Urinary bladder (tissue), 4 donors: Measurements from ENCODE around the gene HEPN1. TPM values are rescaled to one million over a fixed set of nuclear protein-coding genes. Genes with fewer than 3 reads are reported as not detected.
A peak's percentile ranks its signal among the peaks of the same experiment; 100 is the strongest.

Source experiments
- DNase-seq: peaks from one replicate; pipeline ENCODE4 v3.0.0-alpha.2; 2015; ENCODE audit errors: extremely low spot score
- H3K27ac ChIP-seq: one replicate; pipeline ENCODE4 v1.5.1; 2013; ENCODE audit warnings: low read depth, mild to moderate bottlenecking, moderate library complexity
- H3K36me3 ChIP-seq: one replicate; pipeline ENCODE4 v1.6.1; 2013; ENCODE audit warnings: mild to moderate bottlenecking, moderate library complexity; ENCODE audit not compliant: insufficient read depth
- H3K4me1 ChIP-seq: one replicate; pipeline ENCODE4 v1.6.1; 2013; ENCODE audit warnings: mild to moderate bottlenecking, moderate library complexity; ENCODE audit not compliant: insufficient read depth
- H3K4me3 ChIP-seq: one replicate; pipeline ENCODE4 v1.5.1; 2013; ENCODE audit warnings: low read depth, low read length
- WGBS: extraction: QIAGEN DNeasy Blood & Tissue Kit; methylation state at CpG from one replicate; pipeline ENCODE4 v1.1.7; 2013; 5-methylcytosine and 5-hydroxymethylcytosine counted together
- polyA plus RNA-seq: library from polyadenylated mRNA; stranded (reverse); fragments of 200-250 nt; gene quantifications from one replicate; pipeline ENCODE4 v1.2.3, GENCODE V29; 2013
- total RNA-seq: library from RNA; depleted of rRNA; stranded (reverse); fragments of >200 nt; gene quantifications from one replicate; pipeline ENCODE4 v1.2.3, GENCODE V29; 2014
- donor health status: healthy with polysubstance abuse.
- donor health status: healthy.

The HEPN1 gene
- total and polyA plus RNA-seq, 2 donors: not detected

DNA sequence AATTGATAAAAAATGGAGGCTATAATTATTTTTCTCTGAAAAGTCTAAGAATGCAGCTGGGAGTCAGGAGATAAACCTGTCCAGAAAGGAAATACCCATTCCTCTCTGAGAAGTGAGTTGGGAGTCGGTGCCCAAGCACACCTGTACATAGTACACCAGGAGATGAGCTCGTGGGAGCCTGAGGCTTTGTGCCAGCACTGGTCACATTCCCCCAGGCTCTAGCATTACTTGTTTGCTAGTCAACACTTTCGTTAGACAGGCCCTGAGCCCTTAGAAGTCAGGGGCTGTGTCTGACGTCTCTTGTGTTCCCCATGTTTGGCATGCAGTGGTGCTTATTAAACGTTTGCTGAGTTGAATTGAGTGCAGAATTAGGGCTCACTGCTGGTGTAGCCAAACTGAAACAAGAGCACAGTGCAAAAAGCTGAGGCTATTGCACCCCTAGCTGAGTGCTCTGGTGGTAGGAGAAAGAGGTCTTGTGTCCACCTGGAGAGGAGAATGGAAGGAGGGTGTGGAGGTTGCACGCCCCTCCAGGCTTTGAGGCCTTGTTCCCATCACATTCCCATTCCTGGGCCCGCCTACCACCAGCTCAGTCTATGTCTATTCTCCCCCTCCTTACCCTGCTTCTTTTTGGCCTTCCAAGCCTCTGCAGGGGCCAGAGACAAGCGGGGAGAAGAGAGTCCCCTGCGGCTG, 28.2 kb upstream of the HEPN1 start:
- Histone ChIP-seq H3K27ac (no peak overlapping the region), H3K4me3 (no peak overlapping the region), H3K36me3 (no peaks in the 10 kb centered on the region), H3K4me1 (no peaks in the 10 kb centered on the region)
- WGBS: 61% methylated on average over 9 of the region's 9 CpGs
- DNase-seq: no peak

DNA sequence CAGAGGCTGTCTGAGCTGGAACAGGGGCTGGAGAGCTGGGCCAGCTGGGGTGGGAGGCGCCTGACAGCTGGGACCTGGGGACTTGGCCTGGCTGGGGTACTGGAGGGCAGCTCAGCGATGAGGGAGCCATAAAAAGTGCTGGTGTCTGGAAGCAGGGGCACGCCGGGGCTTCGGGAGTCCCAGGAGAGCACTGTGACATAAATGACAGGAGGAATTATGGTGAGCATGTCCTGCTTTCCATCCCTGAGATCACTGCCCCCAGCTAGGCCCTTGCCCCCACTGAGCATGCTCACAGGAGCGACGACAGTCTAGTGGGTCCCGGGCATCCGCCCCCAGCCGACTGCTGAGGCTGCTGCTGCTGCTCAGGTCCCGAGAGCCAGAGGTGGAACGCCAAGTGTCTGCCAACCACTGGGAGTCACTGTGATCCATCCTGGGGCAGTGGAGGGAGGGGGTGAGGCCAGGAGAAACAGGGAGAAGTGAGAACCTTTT, 27.6 kb upstream of the HEPN1 start:
- Histone ChIP-seq H3K36me3 (no peaks in the 10 kb centered on the region), H3K4me3 (no peak overlapping the region), H3K4me1 (no peaks in the 10 kb centered on the region), H3K27ac (no peak overlapping the region)
- DNase-seq: no peak
- 29% methylated on average over 12 of the region's 12 CpGs for WGBS

DNA sequence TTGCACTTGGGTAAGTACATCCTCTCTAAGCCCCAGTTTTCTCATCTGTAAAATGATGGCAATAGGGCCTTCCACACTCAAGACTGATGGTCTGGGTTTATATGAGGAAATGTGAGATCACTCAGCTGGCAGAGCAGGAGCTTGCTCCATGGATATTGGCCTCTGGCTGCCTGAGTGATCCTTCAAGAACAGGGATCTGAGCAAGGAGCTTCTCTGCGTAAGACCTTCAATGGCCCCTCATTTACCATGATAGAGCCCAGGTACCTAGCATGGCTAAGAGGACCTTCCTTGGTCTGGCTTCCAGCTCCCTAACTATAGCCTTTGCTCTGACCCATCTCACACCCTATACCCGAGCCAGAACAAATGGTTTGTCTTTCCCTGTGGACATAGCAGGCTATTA, 26.9 kb upstream of the HEPN1 start:
- WGBS: 82% methylated on average over 2 of the region's 2 CpGs
- Histone ChIP-seq H3K27ac (no peak overlapping the region), H3K4me3 (no peak overlapping the region), H3K4me1 (no peaks in the 10 kb centered on the region), H3K36me3 (no peaks in the 10 kb centered on the region)
- DNase-seq: no peak

DNA sequence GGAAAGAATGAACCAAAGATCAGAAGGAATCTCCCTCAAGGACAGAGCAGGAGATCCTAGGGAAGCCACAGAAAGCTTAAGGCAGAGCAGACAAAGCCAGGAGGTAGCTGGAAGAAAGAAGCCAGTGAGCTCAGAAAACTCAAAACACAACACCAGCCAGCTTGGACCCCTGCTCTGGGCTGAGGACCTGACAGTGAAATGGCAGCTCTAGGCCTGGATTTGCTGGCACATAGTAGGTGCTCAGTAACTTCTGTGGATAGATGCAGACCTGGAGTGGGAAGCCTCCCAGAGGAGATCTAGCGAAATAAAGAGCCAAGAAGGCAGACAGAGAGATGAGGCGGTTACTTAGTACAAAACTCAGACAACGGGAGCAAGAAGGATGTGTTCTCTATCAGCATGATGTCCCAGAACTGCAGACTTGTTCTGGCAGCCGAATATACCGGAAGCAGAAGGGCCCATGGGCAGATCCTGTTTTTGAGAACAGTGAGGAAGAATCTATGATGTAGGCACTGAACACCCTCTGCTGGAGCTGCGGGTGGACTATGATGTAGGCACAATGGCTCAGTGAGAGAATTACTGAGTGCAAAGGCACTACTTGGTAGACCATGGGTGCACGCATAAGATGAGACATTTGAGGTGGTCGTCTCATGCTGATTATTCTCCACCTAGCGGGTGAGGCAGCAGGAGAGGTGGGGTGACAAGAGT, 26.1 kb upstream of the HEPN1 start:
- Histone ChIP-seq H3K36me3 (no peaks in the 10 kb centered on the region), H3K4me1 (no peaks in the 10 kb centered on the region), H3K27ac (no peak overlapping the region), H3K4me3 (no peak overlapping the region)
- WGBS: 78% methylated on average over 9 of the region's 9 CpGs
- DNase-seq: no peak

DNA sequence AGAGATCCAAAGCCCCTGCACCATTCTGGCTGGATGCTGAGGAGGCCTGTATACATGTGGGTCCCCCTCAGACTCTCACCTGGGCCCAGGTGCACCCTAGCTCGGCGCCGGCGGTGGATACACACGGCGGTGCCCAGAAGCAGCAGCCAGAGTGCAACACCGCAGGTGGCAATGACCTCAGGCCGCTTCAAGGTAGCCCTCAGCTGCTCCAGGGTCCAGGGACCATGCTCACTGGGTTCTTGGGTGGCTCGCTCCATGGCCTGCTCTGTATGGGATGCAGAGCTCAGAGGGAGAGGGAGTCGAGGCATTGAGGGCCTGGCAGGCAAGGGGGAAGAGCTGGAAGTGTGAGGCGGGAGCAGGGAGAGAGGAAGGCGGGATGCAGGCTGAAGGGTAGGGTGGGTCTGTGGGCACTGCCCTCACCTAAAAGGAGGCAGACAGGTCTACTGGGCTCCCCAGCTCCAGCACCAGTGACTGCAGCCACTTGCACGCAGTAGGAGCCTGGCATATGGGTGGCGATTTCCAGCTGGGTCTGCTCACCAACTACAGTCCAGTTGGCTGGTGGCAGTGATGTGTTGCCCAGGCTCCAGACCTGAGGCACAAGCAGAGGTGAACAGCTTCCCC, 25.2 kb upstream of the HEPN1 start:
- Histone ChIP-seq H3K4me3 (no peak overlapping the region), H3K27ac (no peak overlapping the region), H3K36me3 (no peaks in the 10 kb centered on the region), H3K4me1 (no peaks in the 10 kb centered on the region)
- no peak for DNase-seq
- 91% methylated on average over 14 of the region's 14 CpGs for WGBS

DNA sequence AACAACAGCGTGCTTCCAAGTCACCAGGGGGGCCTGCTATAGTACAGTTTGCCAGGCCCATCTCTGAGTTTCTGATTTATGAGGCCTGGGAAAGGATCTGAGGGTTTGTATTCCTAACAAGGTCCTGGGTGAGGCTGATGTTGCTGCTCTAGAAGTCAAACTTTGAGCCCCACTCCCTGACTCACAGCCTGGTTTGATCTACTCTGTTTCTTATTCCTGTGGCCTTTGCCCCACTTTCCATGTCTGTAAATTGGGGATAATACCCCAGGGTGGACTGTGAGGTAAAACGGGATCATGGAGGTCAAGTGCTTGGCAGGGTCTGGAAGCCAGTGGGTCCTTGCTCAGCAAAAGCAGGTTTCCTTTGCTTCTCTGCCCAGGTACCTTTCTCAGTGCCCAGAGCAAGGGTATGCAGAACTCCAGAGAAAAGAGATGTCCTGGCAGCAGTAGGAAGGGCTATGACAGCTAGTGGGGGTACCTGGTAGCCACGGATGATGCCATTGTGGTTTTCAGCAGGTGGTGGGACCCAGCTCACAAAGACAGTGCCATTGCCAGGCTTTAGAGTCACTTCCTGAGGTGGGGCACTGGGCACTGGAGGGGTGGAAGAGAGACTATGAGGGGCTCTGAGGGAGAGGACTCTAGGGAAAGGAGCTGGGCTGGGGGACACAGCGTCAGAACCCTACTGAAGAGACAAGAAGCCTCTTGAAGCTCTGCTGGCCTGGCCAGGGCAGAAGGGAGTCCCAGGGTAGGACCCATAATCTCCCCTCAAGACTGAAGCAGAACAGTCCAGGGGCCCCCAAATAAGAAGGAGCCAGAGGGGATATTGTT, 24.2 kb upstream of the HEPN1 start:
- no peak overlapping the region for H3K27ac ChIP-seq
- H3K4me3 ChIP-seq: no peak overlapping the region
- H3K4me1 ChIP-seq: no peaks in the 10 kb centered on the region
- no peak for DNase-seq
- H3K36me3 ChIP-seq: no peaks in the 10 kb centered on the region
- WGBS: 69% methylated on average over 4 of the region's 4 CpGs

DNA sequence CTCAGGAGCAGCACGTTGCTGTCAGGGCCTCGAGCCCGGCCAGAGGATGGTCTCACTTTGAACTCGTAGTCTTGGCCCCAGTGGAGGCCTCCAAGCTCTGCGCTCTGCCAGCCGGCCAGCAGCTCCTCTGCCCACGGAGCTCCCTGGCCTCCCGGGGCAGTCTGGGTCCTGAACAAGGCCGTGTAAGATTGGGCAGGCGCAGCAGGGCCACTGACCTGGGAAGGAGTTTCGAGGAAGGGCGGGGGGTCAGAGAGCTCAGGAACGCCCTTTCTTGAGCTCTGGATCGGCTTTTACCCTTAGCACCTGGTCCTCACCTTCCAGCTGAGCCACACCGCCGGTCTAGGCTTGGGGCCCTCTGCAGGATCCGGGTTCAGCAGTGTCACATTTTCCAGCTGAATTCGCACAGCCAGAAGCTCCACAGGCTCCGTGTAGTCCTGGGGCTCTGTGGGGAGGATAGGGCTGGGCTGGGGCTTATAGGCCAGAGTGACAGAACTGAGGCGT, 23.5 kb upstream of the HEPN1 start:
- Histone ChIP-seq H3K4me1 (no peaks in the 10 kb centered on the region), H3K4me3 (no peak overlapping the region), H3K36me3 (no peaks in the 10 kb centered on the region), H3K27ac (no peak overlapping the region)
- WGBS: 84% methylated on average over 20 of the region's 20 CpGs
- DNase-seq: no peak

DNA sequence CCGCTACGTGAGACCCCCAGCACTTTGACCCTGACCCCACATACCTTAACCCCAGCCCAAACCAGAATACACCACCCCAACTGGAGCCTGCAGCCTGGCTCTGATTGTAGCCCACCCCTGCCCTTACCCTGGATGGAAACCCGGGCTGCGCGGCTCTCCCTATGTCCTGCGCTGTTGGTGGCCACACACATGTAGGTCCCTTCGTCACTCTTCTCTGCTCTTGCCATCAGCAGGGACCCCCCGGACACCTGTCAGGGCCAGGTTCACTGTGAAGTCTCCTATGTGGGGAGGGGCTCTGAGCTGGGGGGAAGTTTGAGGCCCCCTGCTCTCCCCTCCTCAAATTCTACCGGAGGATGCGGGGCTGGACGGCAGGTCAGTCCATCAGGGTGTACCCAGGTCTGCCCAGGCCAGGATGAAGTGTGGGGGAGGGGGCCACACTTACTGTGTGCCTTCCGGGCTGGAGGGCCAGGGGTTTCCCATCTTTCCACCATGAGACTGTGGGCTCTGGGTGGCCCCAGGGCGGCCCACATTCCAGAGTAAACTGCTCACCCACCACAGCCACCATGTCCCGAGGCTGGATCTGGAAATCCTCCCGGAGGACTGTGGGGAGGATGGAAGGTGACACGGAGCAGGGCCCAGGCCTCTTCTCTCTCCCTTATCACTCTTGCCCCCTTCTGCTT, 22.8 kb upstream of the HEPN1 start:
- Histone ChIP-seq H3K4me3 (peak overlapping the region; percentile 1), H3K36me3 (no peaks in the 10 kb centered on the region), H3K4me1 (no peaks in the 10 kb centered on the region), H3K27ac (no peak overlapping the region)
- no peak for DNase-seq
- 84% methylated on average over 16 of the region's 16 CpGs for WGBS

DNA sequence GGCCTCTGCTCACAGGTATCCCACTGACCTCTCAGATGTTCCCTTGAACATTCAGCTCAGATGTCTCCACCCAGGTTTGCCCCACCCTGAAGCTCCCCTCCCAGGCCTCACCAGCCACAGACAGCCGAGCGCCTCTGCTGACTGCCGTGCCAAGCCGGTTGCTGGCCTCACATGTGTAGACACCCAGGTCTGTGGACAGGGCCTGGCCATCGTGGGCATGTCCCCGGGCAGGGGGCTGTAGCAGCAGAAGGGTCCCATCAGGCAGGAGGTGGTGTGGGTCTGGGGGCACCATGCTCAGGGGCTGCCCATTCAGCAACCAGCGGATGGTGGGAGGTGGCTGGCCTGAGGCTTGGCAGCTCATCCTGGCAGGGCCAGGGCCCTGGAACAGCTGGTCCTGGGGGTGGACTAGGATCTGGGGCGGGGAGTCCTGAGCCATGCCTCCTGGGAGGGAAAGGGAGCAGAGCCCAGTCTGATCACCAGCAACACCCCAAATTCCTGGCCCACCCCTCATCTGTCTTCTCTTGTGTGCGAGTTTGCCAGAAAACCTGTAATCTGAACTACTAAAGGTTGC, 22.1 kb upstream of the HEPN1 start:
- H3K4me1 ChIP-seq: no peaks in the 10 kb centered on the region
- peak overlapping the region; percentile 1 for H3K4me3 ChIP-seq
- 79% methylated on average over 9 of the region's 9 CpGs for WGBS
- H3K27ac ChIP-seq: no peak overlapping the region
- no peaks in the 10 kb centered on the region for H3K36me3 ChIP-seq
- DNase-seq: no peak

DNA sequence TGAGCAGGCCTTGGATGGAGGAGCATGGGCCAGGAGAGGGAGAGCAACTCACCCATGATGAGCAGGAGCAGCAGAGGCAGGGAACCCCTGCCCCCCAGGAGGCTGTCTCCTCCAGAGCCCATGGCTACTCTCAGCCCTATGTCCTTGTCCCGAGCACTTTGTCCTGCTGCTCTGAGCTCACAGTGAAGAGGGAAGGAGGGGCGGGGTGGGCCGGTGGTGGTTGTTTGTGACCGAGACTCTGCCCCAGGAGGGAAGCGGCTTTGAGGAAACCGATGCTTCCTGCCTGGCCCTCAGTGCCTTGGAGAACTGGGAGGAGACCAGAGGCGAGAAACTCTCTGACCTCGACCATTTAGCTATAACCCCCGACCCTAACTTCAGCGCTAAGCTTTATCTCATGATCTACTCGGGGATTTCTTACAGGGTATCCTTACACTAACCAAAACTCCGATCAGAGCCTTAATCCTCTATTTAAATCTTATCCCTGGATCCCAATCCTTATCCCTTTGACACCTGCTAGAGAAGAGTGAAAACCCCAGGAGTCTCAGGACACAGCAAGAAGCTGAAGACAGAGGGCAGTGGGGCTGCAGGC, 21.3 kb upstream of the HEPN1 start, which contains the start of gene ROBO4:
TSS of gene ROBO4 (minus strand) at position 192 of the 589 bp plus-strand sequence. CDS start at position 122, 70 bp downstream.
- H3K27ac ChIP-seq: no peak within 1 kb of the TSS
- WGBS: 57% methylated on average over 12 of the region's 12 CpGs
- no peaks in the 10 kb centered on the region for H3K36me3 ChIP-seq
- H3K4me1 ChIP-seq: no peaks in the 10 kb centered on the region
- DNase-seq: no peak
- H3K4me3 ChIP-seq: peak within 1 kb of the TSS; percentile 1

DNA sequence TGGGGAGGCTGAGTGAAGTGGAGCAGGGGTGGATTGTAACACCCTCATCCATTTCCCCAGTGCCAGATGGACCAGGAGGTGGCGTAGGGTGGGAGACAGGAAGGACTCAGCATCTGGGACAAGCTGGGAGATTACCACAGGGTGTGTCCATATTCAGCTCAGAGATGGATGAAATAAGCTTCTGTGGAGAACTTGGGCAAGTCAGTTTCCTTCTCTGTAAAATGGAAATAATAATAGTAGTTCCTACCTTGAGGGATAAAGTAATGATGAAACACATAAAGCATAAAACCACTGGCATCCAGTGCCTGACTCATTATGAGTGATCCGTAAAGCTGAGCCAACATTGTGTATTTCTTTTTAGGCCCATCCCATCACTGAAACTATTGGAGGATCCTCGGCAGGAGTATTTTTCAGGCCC, 20.8 kb upstream of the HEPN1 start:
- Histone ChIP-seq H3K4me1 (no peaks in the 10 kb centered on the region), H3K36me3 (no peaks in the 10 kb centered on the region), H3K4me3 (no peak overlapping the region), H3K27ac (no peak overlapping the region)
- no peak for DNase-seq
- 45% methylated on average over 3 of the region's 3 CpGs for WGBS

DNA sequence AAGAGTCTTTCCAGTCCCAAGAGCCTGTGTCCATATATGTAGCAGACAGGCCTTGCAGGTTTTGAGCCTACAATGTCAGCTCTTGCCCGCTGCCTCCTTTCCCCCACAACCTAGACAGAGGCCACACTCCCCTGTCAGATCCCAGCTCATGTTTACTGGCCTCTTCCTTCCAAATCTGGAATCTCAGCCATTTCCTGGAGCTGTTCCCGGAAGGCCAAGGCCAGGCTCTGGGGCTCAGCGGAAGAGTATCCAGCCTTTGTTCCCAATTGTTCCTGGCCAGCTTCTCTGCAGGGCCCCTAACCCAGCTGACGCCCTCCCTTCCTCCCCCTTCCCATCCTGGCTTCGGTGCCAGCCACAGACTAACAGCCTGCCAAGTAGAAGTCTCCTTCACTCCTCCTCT, 20.3 kb upstream of the HEPN1 start:
- H3K27ac ChIP-seq: no peak overlapping the region
- DNase-seq: no peak

More for the DNA sequence above, 20.3 kb upstream of the HEPN1 start:
- H3K4me1 ChIP-seq: no peaks in the 10 kb centered on the region
- no peaks in the 10 kb centered on the region for H3K36me3 ChIP-seq
- 29% methylated on average over 5 of the region's 5 CpGs for WGBS
- no peak overlapping the region for H3K4me3 ChIP-seq
